HG03135 (cell line): Measurements from ENCODE around the gene SNRPN.
"Not testable (repeated sequence)": the region's sequence is repeated elsewhere in the genome, so short reads cannot be mapped to it uniquely, and the experiment has no call there.

Experiments used
- ATAC-seq: cut with Tn5 transposase; IDR thresholded peaks from one replicate; pipeline ENCODE4 v1.9.1; 2021; ENCODE audit warnings: mild to moderate bottlenecking, moderate library complexity; ENCODE audit not compliant: unreplicated experiment

Gene SNRPN

DNA sequence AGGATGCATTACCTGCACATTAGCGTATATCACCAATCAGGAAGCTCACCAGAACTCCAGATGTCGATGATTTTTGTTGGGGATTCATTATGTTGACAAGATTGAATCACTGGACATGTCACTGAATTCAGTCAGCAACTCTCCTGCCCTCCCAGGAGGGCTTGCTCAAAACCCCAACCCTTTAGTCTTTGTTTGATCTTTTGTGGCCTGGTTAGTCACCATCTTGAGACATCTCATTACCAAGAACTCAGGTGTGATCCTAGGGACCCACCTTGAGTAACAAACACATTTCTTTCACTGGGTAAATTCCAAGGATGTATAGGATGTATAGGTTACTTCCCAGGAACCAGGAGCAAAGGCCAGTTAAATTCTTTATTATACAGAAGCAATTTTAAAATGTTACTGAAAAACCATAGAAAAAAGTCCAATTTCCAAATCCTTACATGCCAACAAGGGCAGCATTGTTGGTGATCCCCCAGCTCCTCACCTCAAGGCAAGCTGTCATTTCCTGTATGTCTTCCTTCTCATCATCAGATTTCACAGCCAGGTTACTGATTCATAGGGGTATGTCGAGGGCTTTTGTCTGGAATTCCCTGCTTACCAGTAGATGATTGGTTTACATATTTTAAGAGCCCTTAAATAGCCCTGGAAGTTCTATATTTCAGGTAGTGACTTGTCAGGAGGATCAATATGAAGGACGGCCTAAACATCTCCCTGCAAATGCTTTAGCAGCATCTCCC, 11.7 kb downstream of the SNRPN start:
- ATAC-seq, result no peak

DNA sequence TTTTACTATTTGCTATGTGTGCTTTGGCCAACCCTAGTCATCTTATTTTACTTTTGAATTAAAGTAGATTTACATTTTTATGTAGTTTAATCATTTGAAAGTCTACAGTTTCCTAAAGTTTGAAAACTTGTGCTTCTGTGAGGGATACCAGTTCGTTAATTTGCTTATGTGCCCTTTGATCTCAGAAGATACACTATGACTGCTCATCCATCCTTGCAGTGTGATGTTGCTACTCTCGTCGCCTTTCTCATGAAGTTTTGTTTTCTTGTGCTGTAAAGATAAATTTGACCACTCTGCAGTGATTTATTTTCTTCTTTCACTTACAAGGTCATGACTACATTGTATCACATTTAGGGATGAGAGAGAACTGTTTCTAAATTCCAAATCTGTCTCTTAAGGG, 16.3 kb downstream of the SNRPN start:
- no peak for ATAC-seq

DNA sequence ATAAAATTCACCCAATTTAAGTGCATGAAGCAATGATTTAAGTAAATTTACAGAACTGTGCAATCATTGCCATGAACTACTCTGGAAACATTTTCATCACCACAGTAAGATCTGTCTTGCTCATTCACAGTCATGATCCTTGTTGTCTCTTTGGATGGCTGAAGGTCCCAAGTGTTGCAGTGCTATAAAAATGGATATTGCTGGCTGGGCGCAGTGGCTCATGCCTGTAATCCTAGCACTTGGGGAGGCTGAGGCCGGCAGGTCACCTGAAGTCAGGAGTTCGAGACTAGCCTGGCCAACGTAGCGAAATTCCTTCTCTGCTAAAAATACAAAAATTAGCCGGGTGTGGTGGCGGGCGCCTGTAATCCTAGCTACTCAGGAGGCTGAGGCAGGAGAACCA, 17.0 kb downstream of the SNRPN start:
- ATAC-seq, result no peak

DNA sequence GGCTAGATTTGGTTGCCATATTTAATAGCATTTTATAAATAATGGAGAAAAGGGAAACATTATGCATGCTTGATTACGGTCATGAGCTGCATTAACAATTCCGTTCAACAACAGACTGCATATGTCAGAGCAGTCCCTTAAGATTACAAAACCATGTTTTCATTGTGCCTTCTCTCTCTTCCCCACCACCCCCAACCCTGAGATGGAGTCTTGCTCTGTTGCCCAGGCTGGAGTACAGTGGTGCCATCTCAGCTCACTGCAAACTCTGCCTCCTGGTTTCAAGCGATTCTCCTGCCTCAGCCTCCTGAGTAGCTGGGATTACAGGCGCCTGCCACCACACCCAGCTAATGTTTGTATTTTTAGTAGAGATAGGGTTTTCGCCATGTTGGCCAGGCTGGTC, 17.9 kb downstream of the SNRPN start:
- ATAC-seq, result not testable (repeated sequence)

DNA sequence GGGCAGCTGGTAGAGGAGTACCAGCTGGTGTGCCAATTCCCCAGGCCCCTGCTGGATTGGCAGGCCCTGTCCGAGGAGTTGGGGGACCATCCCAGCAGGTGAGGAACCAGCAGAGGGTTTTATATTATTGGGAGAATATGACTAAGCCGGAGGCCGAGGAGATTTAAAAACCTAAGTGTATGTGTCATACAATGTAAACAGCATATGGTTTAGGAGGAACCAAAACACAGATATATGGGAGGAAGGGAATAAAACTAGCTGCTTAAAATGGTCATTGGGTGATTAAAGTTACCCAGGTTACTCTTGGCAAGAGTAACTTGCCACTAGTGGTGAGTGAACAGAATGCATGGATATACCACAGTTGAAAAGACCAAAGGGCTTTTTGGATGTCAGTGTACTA, 22.1 kb downstream of the SNRPN start:
- no peak for ATAC-seq

DNA sequence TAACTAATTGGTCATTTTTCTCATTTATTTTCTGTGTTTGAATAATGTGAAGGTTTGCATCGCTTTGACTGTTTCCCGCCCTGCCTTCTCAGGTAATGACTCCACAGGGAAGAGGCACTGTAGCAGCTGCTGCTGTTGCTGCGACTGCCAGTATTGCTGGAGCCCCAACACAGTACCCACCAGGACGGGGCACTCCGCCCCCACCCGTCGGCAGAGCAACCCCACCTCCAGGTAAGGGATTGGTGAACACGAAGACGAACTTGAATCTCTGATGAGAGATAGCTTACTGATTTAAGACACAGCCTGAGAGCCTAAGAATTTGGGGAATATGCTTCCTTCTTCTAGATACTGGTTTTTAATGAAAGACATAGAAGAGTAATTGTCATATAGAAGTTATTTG, 22.9 kb downstream of the SNRPN start:
- ATAC-seq, result no peak

DNA sequence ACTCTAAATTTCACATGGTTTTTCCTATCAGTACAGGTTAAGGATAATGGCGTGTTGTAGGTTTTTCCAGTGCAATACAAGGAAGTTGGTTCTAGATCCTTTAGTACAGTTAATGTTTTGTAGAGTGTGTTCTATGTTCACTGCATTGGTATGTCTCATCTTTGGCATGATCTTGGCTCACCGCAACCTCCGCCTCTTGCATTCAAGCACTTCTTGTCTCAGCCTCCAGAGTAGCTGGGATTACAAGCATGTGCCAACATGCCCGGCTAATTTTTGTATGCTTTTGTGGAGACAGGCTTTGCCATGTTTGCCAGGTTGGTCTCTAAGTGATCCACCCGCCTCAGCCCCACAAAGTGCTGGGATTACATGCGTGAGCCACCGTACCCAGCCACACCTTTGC, 30.4 kb downstream of the SNRPN start:
- ATAC-seq, result no peak

DNA sequence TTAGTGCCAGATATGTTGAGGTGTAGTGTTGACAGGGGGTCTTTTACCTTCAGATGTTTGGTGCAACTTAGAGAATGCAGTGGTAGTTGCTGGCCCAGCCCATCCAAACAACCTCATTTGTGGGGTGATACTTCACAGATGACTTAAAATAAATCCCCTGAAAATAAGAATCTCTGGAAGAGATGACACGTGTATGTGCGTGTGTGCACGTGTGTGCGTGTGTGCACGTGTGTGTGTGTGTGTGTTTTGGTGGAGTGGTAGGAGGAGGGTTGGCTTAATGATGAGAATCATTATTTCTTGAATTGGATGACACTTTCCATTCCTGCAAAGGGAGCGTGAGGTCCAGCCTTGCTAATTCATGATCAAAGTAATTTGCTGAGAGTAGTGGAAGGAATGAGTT, 31.9 kb downstream of the SNRPN start:
- ATAC-seq, result no peak

DNA sequence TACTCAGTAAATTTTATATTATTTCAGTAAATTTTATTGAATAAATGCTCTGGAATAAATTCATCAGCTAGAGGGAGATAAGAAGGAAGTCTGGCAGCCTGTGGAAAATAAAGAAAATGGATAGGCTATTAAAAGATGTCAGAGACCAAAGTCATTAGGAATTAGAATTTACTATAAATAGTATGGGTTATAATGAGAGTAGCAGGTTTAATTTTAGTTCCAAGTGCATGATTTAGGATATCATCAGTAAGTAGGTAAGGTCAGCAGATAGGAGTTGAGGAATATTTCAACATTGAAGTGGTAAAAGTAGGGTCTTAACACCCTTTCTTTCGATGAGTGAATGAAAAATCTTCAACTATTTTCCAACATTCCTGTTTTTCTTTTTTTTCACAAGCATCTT, 64.6 kb downstream of the SNRPN start:
- ATAC-seq, result no peak

DNA sequence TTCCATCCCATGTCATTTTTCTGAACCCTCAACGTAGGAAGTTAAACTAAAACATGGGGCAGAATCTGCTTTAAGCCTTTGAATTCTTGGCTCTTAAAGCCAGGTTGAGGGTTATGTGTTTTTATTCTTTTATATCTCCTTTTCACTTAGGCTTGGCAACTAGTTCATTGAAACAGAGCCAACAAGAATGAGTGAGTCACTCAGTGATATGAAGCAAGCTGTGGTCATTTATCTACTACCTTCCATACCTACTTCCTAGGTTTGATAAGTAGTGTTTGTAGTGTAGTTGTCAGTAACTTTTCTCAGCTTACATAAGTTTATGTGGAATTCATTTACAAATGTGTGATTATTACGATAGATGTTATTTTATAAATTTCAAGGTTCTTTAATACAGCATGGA, 67.4 kb downstream of the SNRPN start:
- no peak for ATAC-seq
